ENCODE data around the gene CNTNAP5. TPM values are rescaled to one million over a fixed set of nuclear protein-coding genes. Genes with fewer than 3 reads are reported as not detected.

CNTNAP5 gene
- total and polyA plus RNA-seq, 4 donors: not detected

DNA sequence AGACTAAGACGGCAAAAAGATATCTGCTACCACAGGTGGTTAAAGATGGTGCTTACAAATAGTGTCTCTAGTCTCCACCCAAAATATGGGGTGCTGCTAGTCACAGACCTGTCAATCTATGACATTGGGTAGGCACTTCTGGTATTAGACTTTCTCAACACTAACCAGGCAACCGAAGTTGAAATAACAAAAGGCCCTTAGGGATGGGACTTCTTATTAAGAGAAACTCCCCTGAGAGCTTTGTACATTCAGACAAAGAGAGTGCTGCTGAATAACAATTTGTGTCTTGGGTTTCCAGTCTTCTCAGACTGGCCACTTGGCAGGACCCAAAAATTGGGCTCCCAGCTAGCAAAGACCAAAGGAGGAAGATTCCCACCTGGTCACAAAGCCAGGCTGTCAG, 310.0 kb downstream of the CNTNAP5 start (continued):
- TF ChIP-seq, protein P1, sequence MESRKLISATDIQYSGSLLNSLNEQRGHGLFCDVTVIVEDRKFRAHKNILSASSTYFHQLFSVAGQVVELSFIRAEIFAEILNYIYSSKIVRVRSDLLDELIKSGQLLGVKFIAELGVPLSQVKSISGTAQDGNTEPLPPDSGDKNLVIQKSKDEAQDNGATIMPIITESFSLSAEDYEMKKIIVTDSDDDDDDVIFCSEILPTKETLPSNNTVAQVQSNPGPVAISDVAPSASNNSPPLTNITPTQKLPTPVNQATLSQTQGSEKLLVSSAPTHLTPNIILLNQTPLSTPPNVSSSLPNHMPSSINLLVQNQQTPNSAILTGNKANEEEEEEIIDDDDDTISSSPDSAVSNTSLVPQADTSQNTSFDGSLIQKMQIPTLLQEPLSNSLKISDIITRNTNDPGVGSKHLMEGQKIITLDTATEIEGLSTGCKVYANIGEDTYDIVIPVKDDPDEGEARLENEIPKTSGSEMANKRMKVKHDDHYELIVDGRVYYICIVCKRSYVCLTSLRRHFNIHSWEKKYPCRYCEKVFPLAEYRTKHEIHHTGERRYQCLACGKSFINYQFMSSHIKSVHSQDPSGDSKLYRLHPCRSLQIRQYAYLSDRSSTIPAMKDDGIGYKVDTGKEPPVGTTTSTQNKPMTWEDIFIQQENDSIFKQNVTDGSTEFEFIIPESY (IDR thresholded peaks at IDR 0.05): no peak
- TF ChIP-seq FOXA2 (IDR thresholded peaks at IDR 0.05): no peak
- TF ChIP-seq YY1 (IDR thresholded peaks at IDR 0.05): no peak
- TF ChIP-seq GABPA (IDR thresholded peaks at IDR 0.05 in 1 of 2, conservative IDR thresholded peaks at IDR 0.05 in 1 of 2): no peak

DNA sequence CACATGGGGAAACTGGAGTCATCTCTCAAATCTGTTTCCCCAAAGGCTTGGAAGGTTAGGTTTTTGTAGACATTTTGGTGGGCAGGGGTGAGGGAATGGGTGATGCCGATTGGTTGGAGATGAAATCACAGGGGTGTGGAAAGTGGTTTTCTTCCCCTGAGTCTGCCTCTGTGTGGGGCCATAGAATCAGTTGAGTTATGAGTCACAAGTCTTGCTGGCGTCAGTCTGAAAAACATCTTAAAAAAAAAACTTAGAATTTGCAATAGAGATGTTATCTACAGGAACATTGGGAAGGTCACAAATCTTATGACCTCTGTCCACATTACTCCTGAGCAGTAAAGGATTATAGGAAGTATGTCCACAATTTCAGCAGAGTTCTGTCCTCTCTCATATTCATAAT, 314.6 kb downstream of the CNTNAP5 start:
- Histone ChIP-seq H3K27me3 (ENCODE audit: control insufficient read depth in 4 of 4, insufficient read depth in 4 of 4, low read length in 3 of 4) (no peaks in the 10 kb centered on the region), H3K4me3 (ENCODE audit: low read depth in 1 of 3, low read length in 3 of 3) (no peak overlapping the region), H3K9me3 (ENCODE audit: control insufficient read depth in 4 of 4, low read length in 3 of 4) (no peaks in the 10 kb centered on the region), H3K9ac (ENCODE audit: low read depth in 1 of 2, low read length in 2 of 2) (no peak overlapping the region), H3K27ac (ENCODE audit: low read depth in 1 of 2, low read length in 2 of 2) (no peak overlapping the region), H3K36me3 (ENCODE audit: control insufficient read depth in 4 of 4, insufficient read depth in 3 of 4, low read depth in 1 of 4, low read length in 3 of 4) (no peaks in the 10 kb centered on the region), H3K4me1 (ENCODE audit: control insufficient read depth in 4 of 4, insufficient read depth in 4 of 4, low read length in 3 of 4) (peaks cover 0 to 14% (median 2%) of the 10 kb centered on the region in 4 donors)
- WGBS: 91% methylated on average over 2 of the region's 2 CpGs
- no peak for DNase-seq (ENCODE audit: low spot score)
- no peak for TF ChIP-seq FOXA1 (IDR thresholded peaks at IDR 0.05)
- no peak for TF ChIP-seq TAF1 (conservative IDR thresholded peaks at IDR 0.05)
- TF ChIP-seq NR2F2 (IDR thresholded peaks at IDR 0.05): no peak
- no peak for TF ChIP-seq SP1 (IDR thresholded peaks at IDR 0.05)
- TF ChIP-seq, protein P2, sequence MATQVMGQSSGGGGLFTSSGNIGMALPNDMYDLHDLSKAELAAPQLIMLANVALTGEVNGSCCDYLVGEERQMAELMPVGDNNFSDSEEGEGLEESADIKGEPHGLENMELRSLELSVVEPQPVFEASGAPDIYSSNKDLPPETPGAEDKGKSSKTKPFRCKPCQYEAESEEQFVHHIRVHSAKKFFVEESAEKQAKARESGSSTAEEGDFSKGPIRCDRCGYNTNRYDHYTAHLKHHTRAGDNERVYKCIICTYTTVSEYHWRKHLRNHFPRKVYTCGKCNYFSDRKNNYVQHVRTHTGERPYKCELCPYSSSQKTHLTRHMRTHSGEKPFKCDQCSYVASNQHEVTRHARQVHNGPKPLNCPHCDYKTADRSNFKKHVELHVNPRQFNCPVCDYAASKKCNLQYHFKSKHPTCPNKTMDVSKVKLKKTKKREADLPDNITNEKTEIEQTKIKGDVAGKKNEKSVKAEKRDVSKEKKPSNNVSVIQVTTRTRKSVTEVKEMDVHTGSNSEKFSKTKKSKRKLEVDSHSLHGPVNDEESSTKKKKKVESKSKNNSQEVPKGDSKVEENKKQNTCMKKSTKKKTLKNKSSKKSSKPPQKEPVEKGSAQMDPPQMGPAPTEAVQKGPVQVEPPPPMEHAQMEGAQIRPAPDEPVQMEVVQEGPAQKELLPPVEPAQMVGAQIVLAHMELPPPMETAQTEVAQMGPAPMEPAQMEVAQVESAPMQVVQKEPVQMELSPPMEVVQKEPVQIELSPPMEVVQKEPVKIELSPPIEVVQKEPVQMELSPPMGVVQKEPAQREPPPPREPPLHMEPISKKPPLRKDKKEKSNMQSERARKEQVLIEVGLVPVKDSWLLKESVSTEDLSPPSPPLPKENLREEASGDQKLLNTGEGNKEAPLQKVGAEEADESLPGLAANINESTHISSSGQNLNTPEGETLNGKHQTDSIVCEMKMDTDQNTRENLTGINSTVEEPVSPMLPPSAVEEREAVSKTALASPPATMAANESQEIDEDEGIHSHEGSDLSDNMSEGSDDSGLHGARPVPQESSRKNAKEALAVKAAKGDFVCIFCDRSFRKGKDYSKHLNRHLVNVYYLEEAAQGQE (IDR thresholded peaks at IDR 0.05): no peak
- TF ChIP-seq YY1 (IDR thresholded peaks at IDR 0.05): no peak
- TF ChIP-seq, protein P3, sequence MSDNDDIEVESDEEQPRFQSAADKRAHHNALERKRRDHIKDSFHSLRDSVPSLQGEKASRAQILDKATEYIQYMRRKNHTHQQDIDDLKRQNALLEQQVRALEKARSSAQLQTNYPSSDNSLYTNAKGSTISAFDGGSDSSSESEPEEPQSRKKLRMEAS (IDR thresholded peaks at IDR 0.05): no peak
- TF ChIP-seq HNF4A (conservative IDR thresholded peaks at IDR 0.05): no peak
- TF ChIP-seq, protein P1 (IDR thresholded peaks at IDR 0.05): no peak
- no peak for TF ChIP-seq GABPA (IDR thresholded peaks at IDR 0.05 in 1 of 2, conservative IDR thresholded peaks at IDR 0.05 in 1 of 2)

DNA sequence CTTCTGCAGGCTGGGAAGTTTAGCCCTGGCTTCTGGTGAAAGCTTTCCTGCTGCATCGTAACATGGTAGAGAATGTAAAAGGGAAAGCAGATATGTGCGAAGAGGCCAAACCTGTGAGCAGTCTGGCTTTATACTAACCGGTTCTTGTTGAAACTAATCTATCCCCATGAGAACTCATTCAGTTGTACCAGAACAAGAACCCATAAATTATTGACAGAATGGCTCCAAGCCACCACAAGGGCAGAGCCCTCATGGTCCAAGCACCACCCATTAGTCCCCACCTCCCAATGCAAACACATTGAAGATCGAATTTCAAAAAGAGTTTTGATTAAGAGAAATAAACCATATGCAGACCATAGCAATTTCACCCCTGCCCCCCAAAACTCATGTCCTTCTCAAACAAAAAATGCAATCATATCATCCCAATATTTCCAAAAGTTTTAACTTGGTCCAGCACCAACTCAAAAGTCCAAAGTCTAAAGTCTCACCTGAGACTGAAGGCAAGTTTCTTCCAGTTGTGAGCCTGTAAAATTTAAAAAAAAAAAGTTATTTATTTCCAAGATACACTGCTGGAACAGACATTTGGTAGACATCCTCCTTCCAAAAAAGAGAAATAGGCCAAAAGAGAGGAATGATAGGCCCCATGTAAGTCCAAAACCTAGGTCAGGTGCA, 318.9 kb downstream of the CNTNAP5 start:
- Histone ChIP-seq H3K36me3 (ENCODE audit: control insufficient read depth in 4 of 4, insufficient read depth in 3 of 4, low read depth in 1 of 4, low read length in 3 of 4) (no peaks in the 10 kb centered on the region), H3K27me3 (ENCODE audit: control insufficient read depth in 4 of 4, insufficient read depth in 4 of 4, low read length in 3 of 4) (no peaks in the 10 kb centered on the region), H3K9me3 (ENCODE audit: control insufficient read depth in 4 of 4, low read length in 3 of 4) (no peaks in the 10 kb centered on the region), H3K4me1 (ENCODE audit: control insufficient read depth in 4 of 4, insufficient read depth in 4 of 4, low read length in 3 of 4) (peaks cover 0 to 14% (median 2%) of the 10 kb centered on the region in 4 donors), H3K9ac (ENCODE audit: low read depth in 1 of 2, low read length in 2 of 2) (peak overlapping the region in 1 of 2 donors; percentile 33), H3K27ac (ENCODE audit: low read depth in 1 of 2, low read length in 2 of 2) (no peak overlapping the region), H3K4me3 (ENCODE audit: low read depth in 1 of 3, low read length in 3 of 3) (peak overlapping the region in 2 of 3 donors; percentile 6 to 23)
- 35% methylated on average over 4 of the region's 4 CpGs for WGBS
- no peak for DNase-seq (ENCODE audit: low spot score)
- TF ChIP-seq YY1 (IDR thresholded peaks at IDR 0.05): peak; percentile 68
- TF ChIP-seq JUND (IDR thresholded peaks at IDR 0.05): peak in 1 of 2 donors; percentile 17
- TF ChIP-seq, protein P2 (IDR thresholded peaks at IDR 0.05): peak; percentile 49
- no peak for TF ChIP-seq NR2F2 (IDR thresholded peaks at IDR 0.05)
- TF ChIP-seq, protein P3 (IDR thresholded peaks at IDR 0.05): peak; percentile 29
- TF ChIP-seq FOXA2 (IDR thresholded peaks at IDR 0.05): peak; percentile 14
- TF ChIP-seq, protein P4, sequence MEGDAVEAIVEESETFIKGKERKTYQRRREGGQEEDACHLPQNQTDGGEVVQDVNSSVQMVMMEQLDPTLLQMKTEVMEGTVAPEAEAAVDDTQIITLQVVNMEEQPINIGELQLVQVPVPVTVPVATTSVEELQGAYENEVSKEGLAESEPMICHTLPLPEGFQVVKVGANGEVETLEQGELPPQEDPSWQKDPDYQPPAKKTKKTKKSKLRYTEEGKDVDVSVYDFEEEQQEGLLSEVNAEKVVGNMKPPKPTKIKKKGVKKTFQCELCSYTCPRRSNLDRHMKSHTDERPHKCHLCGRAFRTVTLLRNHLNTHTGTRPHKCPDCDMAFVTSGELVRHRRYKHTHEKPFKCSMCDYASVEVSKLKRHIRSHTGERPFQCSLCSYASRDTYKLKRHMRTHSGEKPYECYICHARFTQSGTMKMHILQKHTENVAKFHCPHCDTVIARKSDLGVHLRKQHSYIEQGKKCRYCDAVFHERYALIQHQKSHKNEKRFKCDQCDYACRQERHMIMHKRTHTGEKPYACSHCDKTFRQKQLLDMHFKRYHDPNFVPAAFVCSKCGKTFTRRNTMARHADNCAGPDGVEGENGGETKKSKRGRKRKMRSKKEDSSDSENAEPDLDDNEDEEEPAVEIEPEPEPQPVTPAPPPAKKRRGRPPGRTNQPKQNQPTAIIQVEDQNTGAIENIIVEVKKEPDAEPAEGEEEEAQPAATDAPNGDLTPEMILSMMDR (IDR thresholded peaks at IDR 0.05; ENCODE audit: low read depth, low read length, missing input control): no peak
